Stimulated activated CD4-positive, alpha-beta T cell treated with anti-CD3 and anti-CD28 coated beads, Interleukin-2, amount 100 ng/mL, for 4 hours (primary cell): ENCODE measurements around the gene GPN1.
"Not testable (repeated sequence)": the region's sequence is repeated elsewhere in the genome, so short reads cannot be mapped to it uniquely, and the experiment has no call there.

Source experiments
- DNase-seq: peaks from one replicate; pipeline ENCODE4 v3.0.0-alpha.2; 2020; ENCODE audit warnings: low read depth

Gene GPN1

GRCh38 chr2:27628767-27629709 is at the start of gene GPN1, which contains the start of gene CCDC121:
Gene GPN1 (plus strand): TSS chr2:27629050. CDS start chr2:27629059, 9 bp downstream.
Gene CCDC121 (minus strand): TSS chr2:27629012. CDS start chr2:27627799, 1,213 bp downstream.
- DNase-seq: peak; percentile 94

GRCh38 chr2:27581417-27582128 is 47.3 kb upstream of the GPN1 start:
- no peak for DNase-seq

- no peak for DNase-seq
Measured at GRCh38 chr2:27582129-27582694, 46.6 kb upstream of the GPN1 start.

GRCh38 chr2:27582695-27583389 is 46.0 kb upstream of the GPN1 start, which contains the start of gene ZNF512:
Gene ZNF512 (plus strand): TSS chr2:27583042. CDS start chr2:27583113, 71 bp downstream.
- DNase-seq: peak; percentile 74

- DNase-seq: no peak
Measured at GRCh38 chr2:27583390-27583915, 45.4 kb upstream of the GPN1 start.

DNA sequence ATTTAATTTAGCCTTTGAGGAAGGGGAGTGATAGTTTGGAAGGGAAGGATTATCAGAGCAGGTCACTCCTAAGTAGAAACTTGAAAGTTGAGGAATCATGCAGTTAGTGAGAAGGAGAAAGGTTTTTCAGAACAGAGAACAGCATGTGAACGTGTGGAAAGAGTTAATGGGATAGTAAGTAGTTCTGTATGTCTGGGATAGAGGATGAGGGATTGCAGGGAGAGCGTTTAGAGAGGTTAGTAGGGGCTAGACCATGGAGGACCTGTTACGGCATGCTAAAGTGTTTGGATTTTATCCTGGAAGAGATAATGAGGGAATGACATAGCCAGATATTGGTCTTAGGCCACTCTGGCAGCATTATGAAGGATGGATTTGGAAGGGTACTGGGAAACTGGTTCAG is 44.3 kb upstream of the GPN1 start:
- DNase-seq: no peak

DNA sequence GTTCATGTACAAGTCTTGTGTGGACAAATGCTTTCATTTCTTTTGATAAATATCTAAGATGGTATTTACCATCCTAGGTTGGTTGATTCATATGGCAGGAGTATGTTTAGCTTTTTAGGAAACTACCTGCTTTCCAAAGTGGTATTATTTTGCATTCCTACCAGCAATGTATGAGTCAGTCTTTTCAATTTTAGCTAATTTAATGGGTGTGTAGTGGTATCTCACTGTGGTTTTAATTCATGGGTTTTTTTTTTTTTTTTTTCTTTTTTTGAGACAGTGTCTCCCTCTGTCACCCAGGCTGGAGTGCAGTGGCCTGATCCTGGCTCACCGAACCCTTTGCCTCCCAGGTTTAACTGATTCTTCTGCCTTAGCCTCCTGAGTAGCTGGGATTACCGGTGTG is 41.8 kb upstream of the GPN1 start:
- no peak for DNase-seq

DNA sequence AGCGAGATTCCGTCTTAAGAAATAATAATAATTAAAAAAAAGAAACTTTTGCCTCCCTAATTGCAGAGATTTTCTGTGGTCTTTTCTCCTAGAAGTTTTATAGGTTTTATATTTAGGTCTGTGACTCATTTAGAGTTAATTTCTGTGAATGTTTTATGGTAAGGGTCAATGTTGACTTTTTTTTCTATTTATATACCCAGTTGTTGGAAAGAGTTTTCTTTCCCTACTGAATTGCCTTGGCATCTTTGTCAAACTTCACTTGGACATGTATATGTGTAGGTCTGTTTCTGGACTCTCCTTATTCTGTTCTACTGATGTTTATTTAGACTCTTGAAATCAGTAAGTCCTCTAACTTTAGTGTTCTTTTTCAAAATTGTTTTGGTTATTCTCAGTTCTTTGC is 40.5 kb upstream of the GPN1 start:
- DNase-seq: no peak

DNA sequence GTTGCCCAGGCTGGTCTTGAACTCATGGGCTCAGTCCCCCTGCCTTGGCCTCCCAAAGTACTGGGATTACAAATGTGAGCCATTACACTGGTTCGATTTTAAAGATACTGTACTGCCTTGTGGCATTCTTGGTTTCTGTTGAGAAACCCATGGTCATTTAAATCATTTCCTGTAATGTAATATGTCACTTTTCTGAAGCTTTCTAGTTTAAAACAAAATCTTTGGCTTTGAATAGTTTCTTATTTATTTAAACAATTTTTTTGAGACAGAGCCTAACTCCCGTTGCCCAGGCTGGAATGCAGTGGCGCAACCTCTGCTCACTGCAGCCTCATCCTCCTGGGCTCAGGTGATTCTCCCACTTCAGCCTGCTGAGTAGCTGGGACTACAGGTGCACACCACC is 37.1 kb upstream of the GPN1 start:
- DNase-seq: no peak

GRCh38 chr2:27593240-27593639 is 35.6 kb upstream of the GPN1 start:
- no peak for DNase-seq

DNA sequence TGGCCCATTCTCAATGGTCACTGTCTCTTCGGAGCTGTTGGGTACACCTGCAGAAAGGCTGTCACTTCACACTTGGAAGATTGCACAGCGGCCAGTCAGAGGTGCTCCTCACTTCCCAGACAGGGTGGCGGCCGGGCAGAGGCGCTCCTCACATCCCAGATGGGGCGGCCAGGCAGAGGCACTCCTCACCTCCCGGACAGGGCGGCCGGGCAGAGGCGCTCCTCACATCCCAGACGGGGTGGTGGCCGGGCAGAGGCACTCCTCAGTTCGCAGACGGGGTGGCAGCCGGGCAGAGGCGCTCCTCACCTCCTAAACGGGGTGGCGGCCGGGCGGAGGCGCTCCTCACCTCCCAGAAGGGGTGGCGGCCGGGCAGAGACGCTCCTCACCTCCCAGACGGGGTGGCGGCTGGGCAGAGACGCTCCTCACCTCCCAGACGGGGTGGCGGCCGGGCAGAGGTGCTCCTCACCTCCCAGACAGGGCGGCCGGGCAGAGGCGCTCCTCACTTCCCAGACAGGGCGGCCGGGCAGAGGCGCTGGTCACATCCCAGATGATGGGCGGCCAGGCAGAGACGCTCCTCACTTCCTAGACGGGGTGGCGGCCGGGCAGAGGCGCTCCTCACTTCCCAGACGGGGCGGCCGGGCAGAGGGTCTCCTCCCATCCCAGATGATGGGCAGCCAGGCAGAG is 34.7 kb upstream of the GPN1 start:
- not testable (repeated sequence) for DNase-seq

- DNase-seq: not testable (repeated sequence)
Measured at GRCh38 chr2:27595412-27595811, 33.4 kb upstream of the GPN1 start.

DNA sequence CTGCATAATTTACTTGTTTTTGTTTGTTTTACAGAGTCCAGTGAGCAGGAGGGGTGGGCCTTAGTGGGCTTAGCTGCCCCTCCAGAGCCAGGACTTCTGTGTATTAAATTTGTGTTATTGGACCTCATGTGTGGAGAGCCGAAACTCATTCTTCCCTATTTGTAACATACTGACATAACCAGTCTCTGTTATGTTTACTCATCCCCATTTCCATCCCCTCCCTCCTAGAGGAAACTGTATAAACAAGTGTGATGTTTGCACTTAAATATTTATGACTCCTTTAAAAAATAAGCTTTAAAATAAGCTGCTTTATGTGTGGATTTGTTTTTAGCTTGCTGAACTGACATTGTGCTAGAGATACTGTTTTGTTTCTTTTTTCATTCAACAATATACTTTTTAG is 32.2 kb upstream of the GPN1 start:
- DNase-seq: no peak

- DNase-seq: no peak
Measured at GRCh38 chr2:27606611-27607010, 22.2 kb upstream of the GPN1 start.

GRCh38 chr2:27613985-27614384 is 14.9 kb upstream of the GPN1 start:
- no peak for DNase-seq

DNA sequence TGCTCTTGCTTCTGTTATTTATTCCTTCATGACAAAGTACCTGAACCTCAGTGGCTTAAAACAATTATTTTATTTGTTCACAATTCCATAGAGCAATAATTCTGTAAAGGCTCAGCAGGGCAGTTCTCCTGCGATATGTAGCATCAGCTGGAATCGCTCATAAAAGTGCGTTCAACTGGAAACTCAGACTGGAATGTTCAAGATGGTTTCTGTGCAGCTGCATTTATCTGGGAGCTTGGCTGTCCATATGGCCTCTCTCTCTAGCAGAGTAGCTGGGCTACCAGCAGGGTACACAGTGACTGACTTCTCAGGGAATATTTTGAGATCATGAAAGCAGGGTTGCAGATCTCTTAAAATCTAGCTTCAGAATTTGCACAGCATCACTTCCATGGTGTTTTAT is 13.5 kb upstream of the GPN1 start:
- DNase-seq: no peak

- no peak for DNase-seq
Measured at GRCh38 chr2:27621524-27621923, 7.3 kb upstream of the GPN1 start.

DNA sequence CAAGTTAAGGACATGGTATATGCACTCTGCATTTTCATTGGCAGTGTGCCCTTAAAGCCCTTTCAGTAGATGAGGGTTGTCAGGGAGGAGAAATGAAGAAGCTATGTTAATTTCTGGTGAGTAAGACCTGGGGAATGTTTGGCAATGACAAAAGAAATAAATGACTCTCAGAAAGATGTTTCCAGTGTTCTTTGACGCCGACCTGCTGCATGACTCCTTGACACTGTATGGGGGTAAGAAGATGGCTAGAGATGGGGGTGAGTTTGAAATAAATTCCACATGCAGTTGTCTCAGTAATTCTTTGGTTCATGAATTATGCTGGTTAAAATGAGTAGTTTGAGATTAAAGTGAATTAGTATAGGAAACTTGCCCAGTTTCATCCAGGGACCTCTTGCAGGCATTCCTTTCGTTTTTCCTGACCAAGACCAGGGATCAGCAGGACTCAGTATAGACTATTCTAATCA is 5.9 kb upstream of the GPN1 start:
- DNase-seq: no peak

DNA sequence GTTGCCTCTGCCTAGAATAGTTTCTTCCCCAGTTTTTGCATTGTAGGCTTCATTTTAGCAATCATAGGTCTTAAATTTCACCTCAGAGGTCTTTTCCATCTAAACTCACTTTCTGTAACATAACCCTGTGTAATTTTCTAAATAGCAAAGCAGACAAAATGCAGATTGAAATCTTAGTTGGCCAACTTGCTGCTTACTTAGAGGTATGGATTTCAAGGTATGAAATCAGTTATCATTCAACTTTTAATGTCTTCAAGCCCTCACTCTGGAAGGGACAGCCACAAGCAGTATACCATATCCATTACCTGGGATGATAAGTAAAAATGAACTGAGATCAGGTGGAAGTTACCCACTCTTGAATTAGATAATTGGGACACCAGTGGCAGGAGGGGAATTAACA is 3.9 kb upstream of the GPN1 start:
- no peak for DNase-seq

DNA sequence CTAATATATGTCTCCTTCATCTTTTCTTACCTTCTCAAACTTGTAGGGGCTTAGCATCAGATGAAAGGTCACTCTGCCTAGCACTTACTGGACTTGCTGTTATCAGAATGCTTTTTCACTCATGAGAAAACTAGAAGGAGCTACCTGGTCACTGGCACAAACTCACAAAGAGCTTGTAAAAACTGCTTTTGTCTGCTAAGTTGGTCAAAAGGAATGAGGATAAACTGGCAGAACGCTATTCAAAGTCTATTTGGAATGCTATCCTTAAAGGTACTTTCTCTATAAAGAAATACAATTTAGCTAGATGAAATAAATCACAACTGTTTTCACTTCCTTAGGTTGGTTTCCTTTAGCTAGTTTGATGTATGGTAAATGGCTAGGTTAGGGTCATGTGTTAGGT is 2.5 kb upstream of the GPN1 start:
- not testable (repeated sequence) for DNase-seq

DNA sequence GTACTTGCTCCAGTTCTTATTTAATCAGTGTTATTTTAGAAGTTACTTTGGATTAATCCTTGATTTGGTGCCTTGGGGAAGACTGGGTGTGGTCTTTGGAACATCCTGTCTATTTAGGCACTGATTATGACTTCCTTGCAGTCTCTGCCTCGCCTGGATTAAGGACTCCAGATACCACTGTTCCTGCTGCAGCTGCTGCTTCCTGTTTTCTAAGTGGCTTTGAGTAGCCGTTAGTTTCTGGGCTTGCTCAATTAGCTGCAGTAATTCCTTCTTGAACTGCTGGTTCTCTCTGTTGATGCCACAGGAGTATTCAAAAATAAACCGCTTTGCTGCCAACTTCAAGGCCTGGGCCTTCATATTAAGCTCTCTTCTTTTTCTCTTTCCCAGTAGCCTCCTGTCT is 1.9 kb upstream of the GPN1 start:
- not testable (repeated sequence) for DNase-seq
